HT-29 (cell line): Measurements from ENCODE around the gene OSCP1. TPM values are rescaled to one million over a fixed set of nuclear protein-coding genes. Genes with fewer than 3 reads are reported as not detected.

Experiments
- DNase-seq: peaks from one replicate; pipeline ENCODE4 v3.0.0-alpha.2; 2015; ENCODE audit warnings: low spot score
- total RNA-seq: library from RNA; depleted of rRNA; stranded (reverse); fragments of >200 nt; shearing (Covaris generic); gene quantifications from 2 replicates; pipeline ENCODE4 v1.2.3, GENCODE V29; 2014

Gene OSCP1
- total RNA-seq, 1 experiment from 2014 or later: 1.1 TPM

DNA sequence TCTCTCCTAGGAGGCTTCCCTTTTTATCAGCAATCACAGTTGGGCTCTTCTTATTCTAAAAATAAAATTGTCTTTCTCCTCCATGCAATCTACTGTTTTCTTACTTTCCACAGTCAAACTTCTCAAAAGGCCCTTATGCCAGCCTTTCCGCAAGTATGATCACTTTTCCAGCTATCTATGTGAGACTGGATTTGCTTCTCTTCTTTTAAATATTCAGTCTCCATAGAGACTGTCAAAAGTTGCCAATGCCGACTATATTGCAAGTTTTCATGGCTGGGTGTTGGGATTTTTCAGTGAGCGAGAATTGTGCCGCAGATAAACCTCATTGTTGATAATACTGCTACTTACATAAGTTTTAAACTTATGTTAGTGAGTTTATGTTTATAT lies 47.8 kb downstream of the OSCP1 start:
- no peak for DNase-seq

DNA sequence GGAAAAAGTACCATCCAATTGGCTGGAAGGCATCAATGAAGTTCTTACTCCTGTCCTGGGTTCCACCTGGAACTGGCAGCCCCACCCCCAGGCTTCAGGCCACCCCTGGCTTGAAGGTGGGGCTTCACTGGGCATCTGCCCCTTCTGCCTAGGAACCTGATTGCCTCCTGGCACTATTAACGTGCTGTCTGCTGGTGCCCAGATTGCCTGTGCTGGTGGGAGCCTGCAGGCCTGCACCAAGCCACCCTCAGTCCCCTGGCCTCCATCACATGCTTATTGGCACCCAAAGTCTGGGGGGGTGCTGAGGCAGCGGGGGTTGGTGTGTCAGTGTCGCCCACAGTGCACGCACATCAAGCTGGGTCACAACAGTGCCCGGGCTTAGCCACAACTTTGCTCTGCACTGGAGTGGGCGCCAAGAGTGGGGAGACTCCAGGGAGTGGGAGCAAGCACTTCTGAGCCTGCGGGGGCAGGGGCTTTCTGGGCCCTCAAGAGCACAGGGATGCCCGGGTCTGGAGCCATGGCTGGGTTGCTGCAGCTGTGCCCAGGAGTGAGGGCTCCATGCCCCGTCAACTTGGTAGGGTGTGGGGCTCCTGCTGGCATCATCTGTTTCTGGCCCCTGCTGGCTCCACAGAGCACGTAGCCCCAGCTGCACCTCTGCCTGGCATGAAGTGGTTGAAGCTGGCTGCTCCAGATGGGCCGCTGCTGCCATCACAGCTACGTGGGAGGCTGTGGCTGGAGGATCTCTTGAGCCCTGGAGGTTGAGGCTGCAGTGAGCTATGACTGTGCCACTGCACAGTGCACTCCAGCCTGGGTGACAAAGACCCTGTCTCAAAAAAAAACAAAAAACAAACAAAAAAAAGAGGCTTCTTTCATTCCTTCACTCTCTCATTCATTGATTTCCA lies 48.4 kb downstream of the OSCP1 start:
- DNase-seq: no peak

DNA sequence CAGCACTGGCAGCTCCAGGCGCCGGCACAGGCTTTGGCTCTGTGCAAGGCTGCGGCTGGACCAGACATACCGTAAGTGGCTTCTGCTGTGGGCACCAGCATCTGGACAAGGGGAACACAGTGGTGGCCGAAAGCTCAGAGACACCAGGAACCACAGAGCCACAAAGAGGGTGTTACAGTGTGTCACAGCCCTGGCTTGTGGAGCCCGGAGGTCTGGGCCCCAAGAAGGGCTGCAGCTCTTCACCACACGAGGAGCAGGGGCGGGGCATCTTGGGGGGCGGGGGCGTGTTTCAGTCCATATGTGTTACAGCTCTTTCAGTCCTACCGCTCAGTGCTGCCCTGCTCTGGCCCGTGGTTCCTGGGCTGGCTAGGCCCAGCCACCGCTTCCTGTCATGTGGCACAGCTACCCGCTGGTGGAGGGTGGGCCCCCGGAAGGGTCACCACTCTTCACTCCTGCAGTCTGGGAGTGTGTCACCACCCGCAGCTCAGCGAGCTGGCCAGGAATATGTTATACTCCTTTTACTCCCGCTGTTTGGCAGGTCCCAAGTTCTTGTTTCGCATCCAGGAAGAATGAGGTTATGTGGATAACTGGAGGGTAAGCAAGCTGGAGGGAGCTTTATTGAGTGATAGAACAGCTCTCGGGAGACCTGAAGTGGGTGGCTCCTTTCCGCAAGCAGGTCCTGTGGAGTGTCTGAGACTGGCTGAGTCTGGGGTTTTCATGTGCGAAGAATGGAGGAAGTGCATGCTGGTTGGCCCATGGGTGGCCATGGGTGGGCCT lies 49.2 kb downstream of the OSCP1 start:
- peak; percentile 90 for DNase-seq

DNA sequence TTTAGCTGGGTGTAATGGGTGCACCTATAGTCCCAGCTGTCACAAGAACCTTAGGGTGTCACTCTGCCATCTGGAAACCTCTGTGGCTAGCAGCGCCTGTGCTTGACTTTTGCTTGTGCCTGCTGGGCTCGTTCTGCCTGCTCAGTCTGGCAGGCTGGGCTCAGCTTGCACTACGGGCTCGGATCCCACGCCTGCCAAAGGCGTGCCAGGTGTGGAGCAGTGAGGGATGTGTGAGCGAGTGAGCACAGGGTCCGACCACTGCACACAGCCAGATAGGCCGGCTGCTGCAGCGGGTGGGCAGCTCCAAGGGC lies 49.8 kb downstream of the OSCP1 start:
- DNase-seq: no peak

DNA sequence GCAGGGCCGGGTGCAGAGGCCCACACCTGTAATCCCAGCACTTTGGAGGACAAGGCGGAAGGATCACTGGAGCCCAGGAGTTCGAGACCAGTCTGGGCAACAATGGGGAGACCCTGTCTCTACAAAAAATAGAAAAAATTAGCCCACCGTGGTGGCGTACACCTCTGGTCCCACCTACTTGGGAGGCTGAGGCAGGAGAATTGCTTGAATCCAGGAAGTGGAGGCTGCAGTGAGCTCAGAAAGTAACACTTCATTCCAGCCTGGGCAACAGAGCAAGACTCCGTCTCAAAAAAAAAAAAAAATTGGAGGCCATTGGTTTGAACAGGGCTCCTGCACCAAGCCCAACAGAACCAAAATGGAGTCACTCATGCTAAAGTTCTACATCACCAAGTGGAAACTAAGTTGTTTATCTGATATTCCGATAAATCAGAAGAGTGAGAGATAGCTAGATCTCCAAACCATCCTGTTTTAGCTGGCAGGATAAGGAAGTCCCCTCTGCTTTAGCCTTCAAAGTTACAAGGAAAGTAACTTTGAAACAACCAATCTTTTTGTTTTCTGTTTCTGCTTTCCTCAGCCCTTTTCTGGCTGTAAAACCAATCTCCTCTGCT lies 51.8 kb downstream of the OSCP1 start:
- no peak for DNase-seq

DNA sequence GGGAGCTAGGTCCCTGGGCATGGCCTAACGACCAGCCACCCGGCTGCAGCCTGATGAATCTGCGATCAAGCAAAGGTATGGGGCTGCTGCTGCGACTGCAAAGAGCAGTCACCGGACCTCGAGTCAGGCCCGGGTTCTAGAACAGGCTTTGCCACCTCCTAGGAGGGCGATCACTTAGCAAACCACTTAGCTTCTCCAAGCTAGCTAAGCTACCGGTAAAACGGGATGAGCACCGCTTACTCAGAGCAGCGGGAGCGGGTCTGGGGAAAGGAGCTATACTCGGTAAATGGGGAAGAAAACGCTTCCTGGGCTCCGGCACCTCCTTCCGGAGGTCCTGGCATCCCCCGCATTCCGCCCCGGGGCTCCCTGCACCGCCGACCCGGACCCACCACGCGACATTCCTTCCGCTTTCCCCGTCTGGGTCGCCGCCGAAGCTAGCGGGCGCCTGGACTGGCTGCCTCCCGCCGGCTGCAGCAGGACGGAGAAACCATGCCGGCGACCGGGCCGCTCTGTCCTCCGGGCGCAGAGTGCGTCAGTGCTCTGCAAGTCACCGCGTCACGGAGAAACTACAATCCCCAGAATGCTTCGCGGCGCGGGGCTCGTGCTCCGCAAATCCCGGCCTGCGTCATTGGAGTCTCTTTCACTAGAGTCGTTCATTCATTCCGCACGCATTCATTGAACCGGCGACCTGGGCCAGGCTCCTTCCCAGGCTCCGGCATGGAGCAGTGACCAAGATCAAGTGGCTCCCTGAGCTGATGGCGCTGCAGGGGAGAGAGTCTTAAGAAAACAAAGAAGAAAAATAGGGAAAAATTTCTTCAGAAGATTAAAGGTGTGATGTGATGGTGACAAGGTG lies 52.6 kb downstream of the OSCP1 start, which contains the start of gene LSM10:
TSS of gene LSM10 (minus strand) at position 531 of the 853 bp plus-strand sequence. CDS start 3,779 bp downstream, outside the sequence.
- peak; percentile 94 for DNase-seq

DNA sequence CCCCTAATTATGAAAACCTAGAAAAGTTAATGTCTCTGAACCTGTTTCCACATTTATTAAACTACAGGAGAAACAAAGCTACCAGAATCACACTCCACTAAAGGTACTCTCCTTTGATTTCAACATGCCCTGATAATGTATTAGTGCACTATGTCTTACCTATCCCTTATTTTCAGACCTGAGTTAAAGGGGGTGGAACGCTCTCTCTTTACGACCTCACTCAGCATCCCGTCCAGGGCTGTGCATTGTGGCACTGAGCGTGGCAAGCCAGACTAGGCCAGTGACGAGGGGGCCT lies 53.2 kb downstream of the OSCP1 start:
- no peak for DNase-seq

DNA sequence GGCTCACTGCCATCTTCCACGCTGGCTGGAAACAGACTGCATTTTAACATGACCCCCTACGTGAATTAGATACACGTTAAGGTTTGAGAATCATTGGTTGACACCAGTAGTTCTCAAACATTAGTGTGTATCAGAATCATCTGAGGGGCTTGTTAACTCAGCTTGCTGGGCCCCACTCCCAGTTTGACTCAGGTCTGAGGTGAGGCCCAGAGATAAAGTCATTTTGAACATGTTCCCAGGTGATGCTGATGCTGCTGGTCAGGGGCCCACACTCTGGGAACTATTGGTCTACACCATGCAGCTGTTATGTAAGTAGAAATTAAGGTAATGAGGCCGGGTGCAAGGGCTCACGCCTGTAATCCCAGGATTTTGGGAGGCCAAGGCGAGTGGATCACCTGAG lies 53.9 kb downstream of the OSCP1 start:
- DNase-seq: no peak

DNA sequence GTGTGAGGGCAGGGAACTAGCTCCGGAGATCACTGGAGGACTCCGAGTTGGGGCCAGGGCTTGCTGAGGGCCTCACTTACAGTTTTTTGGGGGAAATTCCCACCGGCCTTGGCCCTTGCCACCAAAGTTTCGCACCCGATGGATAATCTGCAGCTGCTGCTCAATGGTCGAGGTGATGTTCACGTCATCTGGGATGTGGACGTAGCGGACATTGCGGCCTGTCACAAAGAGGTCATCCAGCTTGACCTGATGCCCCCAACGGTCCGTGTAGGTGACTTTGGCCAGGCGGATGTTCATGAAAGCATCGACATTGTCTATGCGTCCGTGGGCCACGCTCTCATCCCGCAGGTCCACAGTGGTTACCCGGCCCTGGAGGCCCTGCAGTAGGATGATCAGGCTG lies 56.6 kb downstream of the OSCP1 start:
- DNase-seq: no peak

DNA sequence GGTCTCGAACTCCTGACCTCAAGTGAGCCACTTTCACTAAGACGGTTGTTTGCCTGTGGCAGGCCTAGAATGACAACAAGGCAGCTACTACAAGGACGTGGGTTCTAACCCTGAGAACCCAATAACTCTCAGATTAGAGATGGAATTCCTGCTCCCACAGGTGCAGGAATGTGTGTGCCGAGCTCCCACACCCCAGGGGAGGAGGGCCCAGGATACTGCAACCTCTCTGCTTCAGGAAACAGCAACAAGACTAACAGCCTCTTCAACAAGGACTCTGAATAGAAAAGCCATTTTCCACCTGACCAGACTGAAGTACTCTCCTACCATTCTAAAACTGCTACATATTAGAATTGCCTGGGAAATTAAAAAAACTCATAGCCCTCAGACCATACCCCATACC lies 57.4 kb downstream of the OSCP1 start:
- no peak for DNase-seq

DNA sequence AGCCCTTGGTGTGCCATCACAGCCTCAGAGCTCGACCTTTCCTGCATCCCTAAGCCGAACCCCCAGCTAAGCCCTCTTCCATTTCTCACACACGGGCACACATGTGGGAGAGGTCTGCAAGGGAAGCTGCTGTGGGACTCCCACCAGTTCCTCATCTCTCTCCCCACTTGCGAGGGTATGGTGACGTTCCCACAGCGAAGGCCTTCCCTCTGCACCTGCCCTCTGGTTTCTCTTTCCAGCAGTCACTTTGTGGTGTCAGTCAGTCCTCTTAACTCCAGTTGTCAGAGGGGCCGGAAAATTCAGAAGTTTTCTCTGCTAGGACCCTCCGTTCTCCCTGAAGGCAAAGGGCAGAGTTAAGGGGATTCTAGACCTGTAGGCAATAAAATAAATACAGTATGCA lies 59.0 kb downstream of the OSCP1 start:
- DNase-seq: no peak

DNA sequence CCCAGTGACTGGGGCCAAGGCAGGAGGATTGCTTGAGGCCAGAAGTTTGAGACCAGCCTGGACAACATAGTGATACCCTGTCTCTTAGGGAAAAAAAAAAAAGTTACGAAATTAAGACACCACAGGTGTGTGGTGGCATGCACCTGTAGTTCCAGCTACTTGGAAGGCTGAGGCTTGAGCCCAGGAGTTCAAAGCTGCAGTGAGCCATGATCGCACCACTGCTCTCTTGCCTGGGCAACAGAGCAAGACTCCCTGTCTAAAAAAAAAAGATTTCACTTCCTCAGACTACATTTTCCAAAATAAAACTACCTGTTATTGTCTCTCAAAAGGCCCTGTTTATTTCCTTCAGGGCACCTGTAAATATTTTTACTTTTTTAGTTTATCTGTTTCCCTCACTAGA lies 59.8 kb downstream of the OSCP1 start:
- no peak for DNase-seq

DNA sequence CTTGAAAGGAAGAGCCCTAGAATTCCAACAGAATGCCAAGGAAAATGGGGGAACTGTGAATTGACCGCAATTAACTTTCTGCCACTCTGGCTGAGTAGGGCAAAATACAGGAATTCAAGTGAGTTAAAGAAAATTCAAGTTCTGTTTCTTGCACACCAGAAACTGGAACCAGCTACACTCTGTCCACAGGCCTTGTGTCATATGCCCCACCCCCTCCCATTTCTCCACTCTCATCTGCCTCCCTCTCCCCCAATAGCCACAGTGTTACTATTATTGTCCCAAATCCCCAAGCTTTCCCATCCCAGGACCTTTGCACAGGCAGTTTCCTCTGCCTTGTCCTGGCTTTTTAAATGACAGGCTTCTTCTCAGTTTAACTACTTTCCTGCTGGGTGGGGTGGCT lies 60.3 kb downstream of the OSCP1 start:
- DNase-seq: no peak

DNA sequence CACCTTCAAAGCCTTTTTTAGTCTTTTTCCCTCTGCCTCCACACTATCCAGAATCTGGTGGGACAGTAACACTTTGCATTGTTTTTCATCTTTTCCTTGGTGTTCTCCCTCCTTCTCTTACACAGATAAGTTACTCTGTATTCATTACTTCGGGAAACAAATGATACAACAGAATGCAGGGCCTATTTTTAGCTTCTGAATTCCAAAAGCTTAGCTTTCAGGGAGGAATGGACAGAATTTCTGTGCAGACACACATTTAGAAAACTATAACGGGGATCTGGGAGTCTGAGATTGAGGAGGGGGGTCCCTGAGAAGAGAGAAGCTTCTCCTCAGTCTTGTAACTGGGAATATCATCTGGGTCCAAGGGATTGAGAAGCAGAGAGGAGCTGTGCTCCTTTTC lies 61.0 kb downstream of the OSCP1 start:
- no peak for DNase-seq

DNA sequence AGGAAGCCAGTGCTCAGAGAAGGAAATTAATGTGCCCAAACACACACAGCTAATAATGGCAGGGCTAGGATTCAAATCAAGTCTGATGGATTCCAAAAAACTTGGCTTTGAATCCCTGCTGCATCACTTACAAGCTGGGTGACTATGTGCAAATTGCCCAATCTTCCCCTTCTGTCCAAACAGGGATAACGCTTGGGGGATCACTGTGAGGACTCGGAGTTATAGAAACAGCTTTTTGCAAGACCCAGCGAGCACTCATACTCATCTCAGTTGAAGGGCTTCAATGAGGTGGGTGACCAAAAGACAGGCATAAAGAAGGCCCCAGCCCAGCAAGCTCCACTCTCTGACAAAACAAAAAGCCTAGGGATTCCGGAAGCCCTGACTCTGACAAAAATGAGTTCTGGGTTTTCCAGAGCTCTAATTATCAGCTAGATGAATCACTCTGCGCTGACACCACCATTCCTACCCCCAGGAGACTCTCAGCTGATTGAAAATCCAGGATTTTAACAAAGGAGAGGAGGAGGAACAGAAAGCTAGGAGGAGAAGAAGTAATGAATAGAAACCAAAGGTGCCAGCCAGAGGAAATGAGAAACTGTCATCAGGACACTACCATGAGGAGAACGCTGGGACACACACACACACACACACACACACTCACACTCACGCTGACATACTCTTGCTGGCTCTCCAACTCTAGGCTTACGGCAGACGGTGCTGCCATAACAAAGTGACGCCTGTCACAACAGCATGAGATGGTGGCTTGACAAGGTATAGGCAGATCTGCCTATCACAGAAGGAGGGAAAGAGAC lies 62.9 kb downstream of the OSCP1 start:
- DNase-seq: no peak

DNA sequence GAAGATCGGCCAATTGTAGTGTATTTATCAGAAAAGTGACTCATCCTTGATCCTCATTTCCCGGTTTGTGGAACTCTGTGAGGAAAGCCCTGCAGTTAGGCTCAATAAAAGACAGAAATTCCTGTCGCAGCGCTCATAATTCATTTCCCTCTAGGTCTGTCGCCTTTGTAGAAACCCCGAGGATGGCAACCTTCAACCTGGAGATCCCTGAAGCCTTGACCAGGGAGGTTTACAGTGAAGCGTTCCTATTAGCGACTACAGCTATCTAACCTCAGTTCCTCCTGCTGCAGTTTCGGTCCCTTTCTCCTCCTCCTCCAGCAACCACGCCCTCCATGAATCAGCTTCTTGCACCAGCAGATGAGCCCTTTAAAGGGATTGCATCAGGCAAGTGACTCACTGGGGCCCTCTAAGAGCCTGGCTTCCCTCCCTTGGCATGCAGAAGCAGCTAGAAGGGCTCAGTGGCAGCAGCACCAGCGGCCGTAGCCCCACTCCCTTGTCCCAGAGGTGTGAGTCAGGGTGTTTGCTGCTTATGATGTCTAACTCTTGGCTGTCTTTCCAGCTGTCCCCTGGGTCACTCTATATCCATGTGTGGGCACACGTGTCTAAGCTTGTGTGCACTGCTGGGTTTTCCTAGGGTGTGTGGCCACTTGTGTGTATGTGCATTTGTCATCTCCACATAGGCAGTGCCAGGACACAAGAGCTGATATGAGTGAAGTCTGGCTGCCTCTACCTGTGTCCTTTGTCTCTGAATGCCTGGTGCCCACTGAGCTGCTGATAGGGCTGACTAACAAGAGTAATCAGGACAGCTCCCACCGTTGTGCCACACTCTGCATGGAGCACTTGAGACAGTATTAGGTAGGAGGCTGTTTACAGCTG lies 63.7 kb downstream of the OSCP1 start:
- DNase-seq: peak; percentile 95

DNA sequence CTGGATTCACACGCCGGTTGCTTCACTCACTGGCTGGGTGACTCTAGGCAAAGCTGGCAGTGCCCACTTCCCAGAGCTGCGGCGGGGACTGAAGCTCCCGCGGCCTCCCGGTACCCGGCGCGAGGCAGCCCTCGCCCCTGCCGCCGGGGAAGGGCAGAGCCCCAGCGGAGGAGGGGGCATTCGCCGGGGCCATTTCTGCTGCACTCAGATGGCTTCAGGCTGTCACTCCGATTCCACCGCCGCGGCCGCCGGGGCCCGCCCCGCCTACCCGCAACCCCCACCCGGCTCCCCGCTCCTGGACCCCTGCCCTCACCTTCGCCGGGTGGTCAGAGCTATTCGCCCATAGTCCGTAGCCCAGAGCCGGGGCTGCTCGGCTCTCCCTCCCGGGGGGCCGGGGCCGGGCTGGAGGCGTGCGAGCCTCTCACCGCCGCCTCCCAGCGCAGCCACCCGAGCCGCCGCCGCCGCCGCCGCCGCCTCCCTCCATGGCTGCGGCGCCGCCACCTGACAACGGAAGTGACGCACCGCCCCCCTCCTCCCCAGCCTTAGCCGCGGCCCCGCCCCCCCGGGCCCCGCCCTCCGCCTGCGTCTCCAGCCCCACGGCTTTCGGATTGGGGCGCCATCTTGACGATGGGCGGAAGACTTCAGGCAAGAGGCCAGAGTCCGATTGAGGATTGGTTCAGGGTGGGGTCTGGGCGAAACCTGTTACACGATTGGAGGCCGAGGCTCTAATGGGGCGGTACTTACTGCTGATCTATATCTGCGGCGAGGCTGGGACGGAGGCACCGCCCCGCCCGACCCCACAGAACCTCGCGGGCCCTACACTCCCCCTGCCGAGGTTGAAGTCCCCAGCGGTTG lies 64.6 kb downstream of the OSCP1 start, which contains the start of gene STK40:
TSS of gene STK40 (minus strand) at position 515 of the 855 bp plus-strand sequence. CDS start 24,592 bp downstream, outside the sequence.
- peak; percentile 98 for DNase-seq

DNA sequence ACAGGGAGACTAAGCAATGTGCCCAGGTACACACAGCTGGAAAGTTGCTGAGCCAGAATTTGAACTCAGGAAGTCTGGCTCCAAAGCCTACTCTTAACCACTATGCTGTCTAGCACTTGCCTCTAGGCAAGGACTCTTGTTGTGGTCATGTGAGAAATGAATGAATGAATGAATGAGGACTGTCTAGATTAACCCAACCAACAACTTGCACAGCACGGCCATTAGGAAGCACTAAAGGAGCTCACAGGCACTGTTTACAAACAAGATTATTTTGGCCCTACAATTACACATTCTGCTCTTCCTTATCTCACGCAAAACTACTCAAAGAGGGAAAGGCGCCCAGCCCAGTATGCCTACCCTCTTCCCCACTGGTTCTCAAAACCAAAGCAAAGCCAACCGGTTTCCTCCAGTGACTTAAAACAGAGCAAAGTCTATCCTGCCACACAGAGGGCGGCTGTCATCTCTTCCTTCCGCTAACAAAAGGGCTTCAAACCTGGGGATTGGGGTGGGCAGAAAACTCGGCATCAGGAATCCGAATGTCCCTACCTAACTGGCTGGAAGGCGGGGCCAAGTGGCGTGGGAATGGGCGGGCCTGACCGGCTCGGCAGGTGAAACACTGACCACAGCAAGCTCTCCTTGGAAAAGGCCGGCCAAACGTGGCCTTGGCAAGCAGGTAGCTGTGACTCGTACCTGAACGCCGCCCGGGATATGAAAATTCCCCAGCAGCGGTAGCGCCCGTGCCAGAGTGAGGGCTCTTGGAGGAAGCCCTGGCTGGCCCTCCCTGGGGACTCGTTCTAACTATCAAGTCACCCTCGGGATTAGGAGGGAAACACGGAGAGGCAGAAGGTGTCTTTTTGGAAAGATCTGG lies 65.5 kb downstream of the OSCP1 start:
- peak; percentile 91 for DNase-seq
